SK-N-SH (cell line): ENCODE measurements around the gene ANO2. TPM values are rescaled to one million over a fixed set of nuclear protein-coding genes. Genes with fewer than 3 reads are reported as not detected.

ENCODE experiments used
- CTCF ChIA-PET: fragments of 300-600, 350-600 bp; formaldehyde crosslinking; extraction: SDS; loops from one replicate; lab custom pipeline; 2021; lab: Yijun Ruan, JAX
- POLR2A ChIA-PET: fragments of 350-600 bp; sonication (Branson Sonifier 250); formaldehyde crosslinking; extraction: SDS; loops from one replicate; lab custom pipeline; 2020; ENCODE audit warnings: antibody characterized with exemption, inconsistent platforms; lab: Yijun Ruan, JAX
- DNase-seq: peaks from one replicate; pipeline ENCODE4 v3.0.0; 2012
- H2AFZ ChIP-seq: fragments of 200-600 bp; sonication (generic); 2 replicates; pipeline ENCODE4 v1.8.1; 2016; ENCODE audit warnings: antibody characterized with exemption, mild to moderate bottlenecking, low read depth
- H3F3A ChIP-seq: fragments of 200-600 bp; sonication (generic); replicated peaks from 2 replicates; pipeline ENCODE3; 2016; ENCODE audit warnings: antibody characterized with exemption, mild to moderate bottlenecking; ENCODE audit not compliant: insufficient read depth
- H3K27ac ChIP-seq, 2 experiments: fragments of 200-500 bp in 1 of 2; fragments of 200-600 bp in 1 of 2; sonication (Bioruptor generic) in 1 of 2; sonication (generic), shearing (Covaris generic) in 1 of 2; 2 replicates each; pipeline versions ENCODE4 v1.5.1 to v1.6.1; 2014 to 2016; ENCODE audit warnings: low read depth in 2 of 2, inconsistent platforms in 1 of 2, low read length in 1 of 2, mild to moderate bottlenecking in 1 of 2, mixed read lengths in 1 of 2
- H3K27me3 ChIP-seq: fragments of 200-600 bp; sonication (generic), shearing (Covaris generic); 2 replicates; pipeline ENCODE4 v1.6.1; 2016; ENCODE audit warnings: mixed run types; ENCODE audit not compliant: insufficient read depth
- H3K36me3 ChIP-seq, 2 experiments: fragments of 200-500 bp in 1 of 2; fragments of 200-600 bp in 1 of 2; sonication (Bioruptor generic) in 1 of 2; sonication (generic) in 1 of 2; replicated peaks in 1 of 2; 2 replicates each; pipeline versions ENCODE3 to v1.5.1; 2014 to 2016; ENCODE audit warnings: low read length in 1 of 2, mild to moderate bottlenecking in 1 of 2; ENCODE audit not compliant: insufficient read depth in 2 of 2, control insufficient read depth in 1 of 2
- H3K4me1 ChIP-seq, 2 experiments: fragments of 200-500 bp in 1 of 2; fragments of 200-600 bp in 1 of 2; sonication (Bioruptor generic) in 1 of 2; sonication (generic), shearing (Covaris generic) in 1 of 2; 2 replicates each; pipeline versions ENCODE4 v1.5.1 to v1.6.1; 2014 to 2016; ENCODE audit warnings: low read depth in 1 of 2, low read length in 1 of 2, mixed run types in 1 of 2; ENCODE audit not compliant: insufficient read depth in 2 of 2, control insufficient read depth in 1 of 2
- H3K4me2 ChIP-seq: fragments of 200-600 bp; sonication (generic), shearing (Covaris generic); 2 replicates; pipeline ENCODE4 v1.6.1; 2017; ENCODE audit warnings: mixed run types
- H3K4me3 ChIP-seq, 2 experiments: fragments of 200-500 bp in 1 of 2; fragments of 200-600 bp in 1 of 2; sonication (Bioruptor generic) in 1 of 2; sonication (generic), shearing (Covaris generic) in 1 of 2; 2 replicates each; pipeline versions ENCODE4 v1.5.1 to v1.8.1; 2014 to 2016; ENCODE audit warnings: low read depth in 2 of 2, inconsistent platforms in 1 of 2, low read length in 1 of 2, mild to moderate bottlenecking in 1 of 2, mixed read lengths in 1 of 2, moderate library complexity in 1 of 2
- H3K79me2 ChIP-seq: fragments of 200-600 bp; sonication (generic); 2 replicates; pipeline ENCODE4 v1.8.1; 2017; ENCODE audit warnings: mild to moderate bottlenecking; ENCODE audit not compliant: insufficient read depth
- H3K9ac ChIP-seq: fragments of 200-600 bp; sonication (generic); 2 replicates; pipeline ENCODE4 v1.6.1; 2017; ENCODE audit warnings: mixed run types
- H3K9me2 ChIP-seq: fragments of 200-600 bp; sonication (generic); 2 replicates; pipeline ENCODE4 v1.6.1; 2017; ENCODE audit warnings: mixed run types
- H3K9me3 ChIP-seq: fragments of 200-600 bp; sonication (generic); 2 replicates; pipeline ENCODE4 v1.6.1; 2017; ENCODE audit warnings: mixed run types, mild to moderate bottlenecking, moderate library complexity
- H4K20me1 ChIP-seq: fragments of 200-600 bp; sonication (generic); 2 replicates; pipeline ENCODE4 v1.6.1; 2017; ENCODE audit warnings: mild to moderate bottlenecking, mixed run types; ENCODE audit not compliant: insufficient read depth
- CHD2 ChIP-seq: fragments of 150-350 bp; IDR thresholded peaks from 2 replicates; pipeline ENCODE4 v1.6.1; 2018; ENCODE audit warnings: low read length; ENCODE audit not compliant: partially characterized antibody
- ELF1 ChIP-seq: IDR thresholded peaks from 2 replicates; pipeline ENCODE4 v1.4.0; 2012
- EZH2phosphoT487 ChIP-seq: fragments of 200-600 bp; sonication (generic); IDR thresholded peaks from 2 replicates; pipeline ENCODE4 v1.6.1; 2017; ENCODE audit warnings: low read depth, mixed run types, mild to moderate bottlenecking, antibody characterized with exemption, moderate library complexity, borderline replicate concordance
- FOSL2 ChIP-seq: IDR thresholded peaks from 2 replicates; pipeline ENCODE4 v1.4.0; 2012; ENCODE audit warnings: low read depth, mild to moderate bottlenecking, moderate library complexity, borderline replicate concordance
- GABPA ChIP-seq: IDR thresholded peaks from 2 replicates; pipeline ENCODE4 v1.4.0; 2012; ENCODE audit warnings: low read depth, mild to moderate bottlenecking
- IRF3 ChIP-seq: fragments of 150-350 bp; IDR thresholded peaks from 2 replicates; pipeline ENCODE4 v1.6.1; 2016; ENCODE audit warnings: mild to moderate bottlenecking, low read depth, low read length
- MXI1 ChIP-seq: IDR thresholded peaks from 2 replicates; pipeline ENCODE4 v1.6.1; 2012; ENCODE audit warnings: mild to moderate bottlenecking, low read depth, low read length, improper control_type of control experiment
- RAD21 ChIP-seq: IDR thresholded peaks from 2 replicates; pipeline ENCODE4 v1.6.1; 2012; ENCODE audit warnings: mild to moderate bottlenecking, low read length
- RCOR1 ChIP-seq: fragments of 150-350 bp; IDR thresholded peaks from 2 replicates; pipeline ENCODE4 v1.6.1; 2017; ENCODE audit warnings: antibody characterized with exemption, low read length
- REST ChIP-seq: IDR thresholded peaks from 2 replicates; pipeline ENCODE4 v1.6.1; 2012; ENCODE audit warnings: mild to moderate bottlenecking, low read depth, low read length, moderate library complexity
- RXRA ChIP-seq: IDR thresholded peaks from 2 replicates; pipeline ENCODE4 v1.4.0; 2012; ENCODE audit warnings: low read depth, mild to moderate bottlenecking, borderline replicate concordance
- TAF1 ChIP-seq: IDR thresholded peaks from 2 replicates; pipeline ENCODE4 v1.6.1; 2012; ENCODE audit warnings: low read depth, mild to moderate bottlenecking, low read length, moderate library complexity, borderline replicate concordance
- TCF12 ChIP-seq: IDR thresholded peaks from 2 replicates; pipeline ENCODE4 v1.4.0; 2012
- TEAD4 ChIP-seq: IDR thresholded peaks from 2 replicates; pipeline ENCODE4 v1.4.0; 2012; ENCODE audit warnings: mild to moderate bottlenecking, borderline replicate concordance; ENCODE audit not compliant: insufficient read depth
- YY1 ChIP-seq: IDR thresholded peaks from 2 replicates; pipeline ENCODE4 v1.4.0; 2012; ENCODE audit warnings: low read depth, mild to moderate bottlenecking
- ZBTB33 ChIP-seq: IDR thresholded peaks from 2 replicates; pipeline ENCODE4 v1.4.0; 2012; ENCODE audit warnings: low read depth, borderline replicate concordance
- WGBS: methylation state at CpG from one replicate; pipeline ENCODE4 v1.1.6; 2017; ENCODE audit warnings: low lambda C conversion rate; 5-methylcytosine and 5-hydroxymethylcytosine counted together
- polyA plus RNA-seq, 3 experiments: library from polyadenylated mRNA; depleted of rRNA; stranded (reverse); fragments of >200 nt; gene quantifications; 2 replicates each; pipeline ENCODE4 v1.2.3, GENCODE V29; 2012

The ANO2 gene
- polyA plus RNA-seq, 1 of the 3 experiments (the other 2 are of a cell fraction): not detected

- Histone ChIP-seq H3K4me2 (no peak overlapping the region), H3F3A (no peaks in the 10 kb centered on the region), H3K79me2 (no peaks in the 10 kb centered on the region), H2AFZ (no peak overlapping the region), H4K20me1 (no peaks in the 10 kb centered on the region), H3K27ac (no peak overlapping the region), H3K27me3 (peaks cover 55% of the 10 kb centered on the region), H3K9me3 (no peaks in the 10 kb centered on the region), H3K36me3 (no peaks in the 10 kb centered on the region), H3K4me3 (no peak overlapping the region), H3K9ac (no peak overlapping the region), H3K9me2 (no peaks in the 10 kb centered on the region), H3K4me1 (no peaks in the 10 kb centered on the region)
- 0% methylated on average over 4 of the region's 8 CpGs for WGBS
- no peak for DNase-seq
- ChIA-PET POLR2A (no interaction called here), CTCF (interaction anchor here (1.0 to 1.3 kb wide), 2 partner anchors 8 to 10 kb away, joined by 3 read pairs; no protein-coding TSS in a partner anchor)
- TF ChIP-seq RAD21: no peak
- TF ChIP-seq RCOR1: no peak
- TF ChIP-seq ELF1: no peak
- no peak for TF ChIP-seq RXRA
- no peak for TF ChIP-seq FOSL2
- TF ChIP-seq TCF12: no peak
Observed at GRCh38 chr12:5577741-5578140, 367.3 kb downstream of the ANO2 start.

GRCh38 chr12:5577211-5577612 lies 367.8 kb downstream of the ANO2 start:
- WGBS: 8% methylated on average over 3 of the region's 3 CpGs
- Histone ChIP-seq H3K9ac (no peak overlapping the region), H3F3A (no peaks in the 10 kb centered on the region), H3K27ac (no peak overlapping the region), H4K20me1 (no peaks in the 10 kb centered on the region), H3K36me3 (no peaks in the 10 kb centered on the region), H3K4me1 (no peaks in the 10 kb centered on the region), H3K9me2 (no peaks in the 10 kb centered on the region), H3K79me2 (no peaks in the 10 kb centered on the region), H2AFZ (no peak overlapping the region), H3K4me2 (no peak overlapping the region), H3K4me3 (no peak overlapping the region), H3K27me3 (peaks cover 58% of the 10 kb centered on the region), H3K9me3 (no peaks in the 10 kb centered on the region)
- DNase-seq: no peak
- TF ChIP-seq CHD2: no peak
- TF ChIP-seq RXRA: no peak
- no peak for TF ChIP-seq IRF3
- no peak for TF ChIP-seq ZBTB33
- TF ChIP-seq YY1: no peak
- no peak for TF ChIP-seq ELF1
- no peak for TF ChIP-seq TAF1
- no peak for TF ChIP-seq RAD21
- TF ChIP-seq REST: no peak
- TF ChIP-seq TEAD4: no peak
- no peak for TF ChIP-seq GABPA
- no peak for TF ChIP-seq EZH2phosphoT487
- TF ChIP-seq MXI1: no peak
- ChIA-PET CTCF (no interaction called here), POLR2A (no interaction called here)
